Adrenal gland (tissue), 12 donors: Measurements from ENCODE around the gene FPGS. TPM values are rescaled to one million over a fixed set of nuclear protein-coding genes. Genes with fewer than 3 reads are reported as not detected.

ENCODE experiments used
- DNase-seq, 7 donors: peaks; one replicate each; pipeline ENCODE4 v3.0.0-alpha.2; 2019 to 2020
- H3K27ac ChIP-seq, 5 donors: fragments of 200-600 bp; sonication (generic) in 4 of 5; 1 replicate in 3 of 5; 2 replicates in 2 of 5; pipeline versions ENCODE4 v1.5.1 to v1.8.0; 2016 to 2020; ENCODE audit warnings: mild to moderate bottlenecking in 1 of 5
- H3K27me3 ChIP-seq: fragments of 200-600 bp; 2 replicates; pipeline ENCODE4 v1.8.0; 2021
- H3K36me3 ChIP-seq, 2 donors: fragments of 200-600 bp; replicated peaks in 1 of 2; 1 replicate in 1 of 2; 2 replicates in 1 of 2; pipeline versions ENCODE4 v1.5.1 to v1.8.0; 2018 to 2022
- H3K4me1 ChIP-seq, 2 donors: fragments of 200-600 bp; replicated peaks in 1 of 2; 1 replicate in 1 of 2; 2 replicates in 1 of 2; pipeline versions ENCODE4 v1.5.1 to v1.8.0; 2018 to 2021
- H3K4me3 ChIP-seq, 4 donors: fragments of 200-600 bp; sonication (generic) in 3 of 4; one replicate each; pipeline ENCODE4 v1.5.1; 2016 to 2018
- H3K9me3 ChIP-seq, 3 donors: fragments of 200-600 bp; sonication (generic) in 1 of 3; replicated peaks in 1 of 3; 1 replicate in 2 of 3; 2 replicates in 1 of 3; pipeline versions ENCODE4 v1.5.1 to v1.8.0; 2016 to 2021
- POLR2A ChIP-seq, 2 donors: fragments of 450-650 bp; IDR thresholded peaks; one replicate each; pipeline ENCODE4 v1.6.1; 2017; ENCODE audit warnings: antibody characterized with exemption in 2 of 2, mild to moderate bottlenecking in 2 of 2, moderate library complexity in 1 of 2
- WGBS, 4 donors: extraction: QIAGEN DNeasy Blood & Tissue Kit in 2 of 4; methylation state at CpG; one replicate each; pipeline versions ENCODE4 v1.1.5 to v1.1.7; 2013 to 2017; 5-methylcytosine and 5-hydroxymethylcytosine counted together
- intact Hi-C, 2 donors: fragments of 100-400 bp; cut with DNase I; formaldehyde crosslinking; loops; one replicate each; pipeline versions ENCODE4 v1.14.1 to v1.15.0; 2022 to 2023
- polyA plus RNA-seq, 3 donors: library from polyadenylated mRNA; stranded (reverse); fragments of 200-250 nt in 2 of 3; fragments of 350-450 nt in 1 of 3; fragmentation: Illumina TruSeq in 1 of 3; extraction: RNeasy Lipid Tissue Mini Kit (QIAGEN cat#74804) in 1 of 3; gene quantifications; one replicate each; pipeline ENCODE4 v1.2.3, GENCODE V29; 2013 to 2014
- total RNA-seq, 9 donors: library from RNA; depleted of rRNA in 4 of 9; stranded (reverse); fragments of >200 nt in 4 of 9; fragments of 120-200 nt in 1 of 9; fragmentation: NEBNext Ultra II Directional in 1 of 9; extraction: Animal tissue kit (Norgen Biotek cat#: 25700) in 1 of 9; gene quantifications; one replicate each; pipeline versions ENCODE4 v1.1.0 to v1.2.4, GENCODE V29; 2013 to 2023
- TF ChIP-seq, protein P1 (sequence below), 6 experiments: fragments of 450-650 bp in 4 of 6; fragments of 200-600 bp in 2 of 6; sonication (generic) in 1 of 6; IDR thresholded peaks; 1 replicate in 5 of 6; 2 replicates in 1 of 6; pipeline versions ENCODE4 v1.5.1 to v1.8.0; 2016 to 2021; ENCODE audit warnings: antibody characterized with exemption in 6 of 6, mild to moderate bottlenecking in 2 of 6, moderate library complexity in 1 of 6
- donor health status: healthy with polysubstance abuse.
- donor health status: Bipolar disorder and iron deficiency.
- donor health status: DM: yes; HTN: yes; CAD: no.
- donor health status: DM: no; HTN: no; CAD: no.
- donor health status: DM: no; HTN: no; CAD: no.
- donor health status: DM: yes; HTN: yes; CAD: no.

Gene FPGS
- total and polyA plus RNA-seq, 12 donors: 31.1 to 359 (median 120) TPM

- TF ChIP-seq POLR2A (IDR thresholded peaks at IDR 0.05): no peak
- TF ChIP-seq, protein P1, sequence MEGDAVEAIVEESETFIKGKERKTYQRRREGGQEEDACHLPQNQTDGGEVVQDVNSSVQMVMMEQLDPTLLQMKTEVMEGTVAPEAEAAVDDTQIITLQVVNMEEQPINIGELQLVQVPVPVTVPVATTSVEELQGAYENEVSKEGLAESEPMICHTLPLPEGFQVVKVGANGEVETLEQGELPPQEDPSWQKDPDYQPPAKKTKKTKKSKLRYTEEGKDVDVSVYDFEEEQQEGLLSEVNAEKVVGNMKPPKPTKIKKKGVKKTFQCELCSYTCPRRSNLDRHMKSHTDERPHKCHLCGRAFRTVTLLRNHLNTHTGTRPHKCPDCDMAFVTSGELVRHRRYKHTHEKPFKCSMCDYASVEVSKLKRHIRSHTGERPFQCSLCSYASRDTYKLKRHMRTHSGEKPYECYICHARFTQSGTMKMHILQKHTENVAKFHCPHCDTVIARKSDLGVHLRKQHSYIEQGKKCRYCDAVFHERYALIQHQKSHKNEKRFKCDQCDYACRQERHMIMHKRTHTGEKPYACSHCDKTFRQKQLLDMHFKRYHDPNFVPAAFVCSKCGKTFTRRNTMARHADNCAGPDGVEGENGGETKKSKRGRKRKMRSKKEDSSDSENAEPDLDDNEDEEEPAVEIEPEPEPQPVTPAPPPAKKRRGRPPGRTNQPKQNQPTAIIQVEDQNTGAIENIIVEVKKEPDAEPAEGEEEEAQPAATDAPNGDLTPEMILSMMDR (IDR thresholded peaks at IDR 0.05): no peak
- Histone ChIP-seq H3K36me3 (no peaks in the 10 kb centered on the region), H3K9me3 (no peaks in the 10 kb centered on the region), H3K27me3 (no peaks in the 10 kb centered on the region), H3K27ac (peak overlapping the region in 2 of 5 donors; percentile 26 to 84), H3K4me1 (peaks cover 0 to 32% of the 10 kb centered on the region in 2 donors), H3K4me3 (no peak overlapping the region)
- DNase-seq: no peak
- WGBS, 4 donors: 80 to 90% (median 86%) methylated on average over 5 to 8 of the region's 8 CpGs
- intact Hi-C loops: no loop called here
These were observed 54.0 kb downstream of the FPGS start for GRCh38 chr9:127856729-127857116.

- Histone ChIP-seq H3K27me3 (no peaks in the 10 kb centered on the region), H3K9me3 (no peaks in the 10 kb centered on the region), H3K4me1 (peaks cover 0 to 38% of the 10 kb centered on the region in 2 donors), H3K4me3 (no peak overlapping the region), H3K27ac (peak overlapping the region in 2 of 5 donors; percentile 53 to 84), H3K36me3 (no peaks in the 10 kb centered on the region)
- 31 to 61% (median 56%) methylated on average over 3 to 4 of the region's 4 CpGs; no CpG with 5 or more reads in 1 of the 4 donors for WGBS, 4 donors
- intact Hi-C loops: no loop called here
- TF ChIP-seq POLR2A (IDR thresholded peaks at IDR 0.05): no peak
- TF ChIP-seq, protein P1 (IDR thresholded peaks at IDR 0.05): no peak
- no peak for DNase-seq
These were observed 54.6 kb downstream of the FPGS start for GRCh38 chr9:127857278-127857677.

- no peaks in the 10 kb centered on the region for H3K9me3 ChIP-seq
- DNase-seq: peak in 4 of 7 donors; percentile 54 to 78 (median 66)
- no peak overlapping the region for H3K4me3 ChIP-seq
- H3K27ac ChIP-seq: peak overlapping the region in 2 of 5 donors; percentile 53 to 84
- H3K4me1 ChIP-seq: peaks cover 0 to 45% of the 10 kb centered on the region in 2 donors
- 41 to 57% (median 50%) methylated on average over 6 to 12 of the region's 12 CpGs for WGBS, 4 donors
- no peaks in the 10 kb centered on the region for H3K36me3 ChIP-seq
- no peak for TF ChIP-seq POLR2A (IDR thresholded peaks at IDR 0.05)
- TF ChIP-seq, protein P1 (IDR thresholded peaks at IDR 0.05): peak in 1 of 6 experiments; percentile 12
- no peaks in the 10 kb centered on the region for H3K27me3 ChIP-seq
- intact Hi-C loops: no loop called here
These were observed 55.4 kb downstream of the FPGS start for GRCh38 chr9:127858041-127858512.

- TF ChIP-seq, protein P1 (IDR thresholded peaks at IDR 0.05): no peak
- no peak for TF ChIP-seq POLR2A (IDR thresholded peaks at IDR 0.05)
- Histone ChIP-seq H3K27me3 (no peaks in the 10 kb centered on the region), H3K4me3 (no peak overlapping the region), H3K27ac (peak overlapping the region in 1 of 5 donors; percentile 36), H3K9me3 (no peaks in the 10 kb centered on the region), H3K4me1 (peaks cover 0 to 41% of the 10 kb centered on the region in 2 donors), H3K36me3 (no peaks in the 10 kb centered on the region)
- WGBS, 4 donors: 45 to 61% (median 49%) methylated on average over 8 of the region's 8 CpGs
- DNase-seq: no peak
- intact Hi-C loops: no loop called here
These were observed 57.6 kb downstream of the FPGS start for GRCh38 chr9:127860260-127860659.
